ENCODE results near the gene OST4. TPM values are rescaled to one million over a fixed set of nuclear protein-coding genes. Genes with fewer than 3 reads are reported as not detected.
"Not testable (repeated sequence)": the region's sequence is repeated elsewhere in the genome, so short reads cannot be mapped to it uniquely, and the experiment has no call there.

The OST4 gene
- 107 and 127 TPM in 2 replicates for total RNA-seq (2014; rRNA removed; shearing (Covaris generic))

GRCh38 chr2:27071277-27071989, at the start of gene OST4:
OST4 (minus strand) TSS chr2:27071654.
- peak; percentile 92 for DNase-seq (ENCODE audit: low spot score)

- DNase-seq (ENCODE audit: low spot score), result not testable (repeated sequence)
Measured at GRCh38 chr2:27119330-27119670, 47.8 kb upstream of the OST4 start.

- no peak for DNase-seq (ENCODE audit: low spot score)
Measured at GRCh38 chr2:27118525-27119329, 47.3 kb upstream of the OST4 start, which contains the start of gene CGREF1. CGREF1 (minus strand) TSS chr2:27119128; CDS start chr2:27104366, 14,762 bp downstream.

GRCh38 chr2:27117995-27118524, 46.6 kb upstream of the OST4 start:
- no peak for DNase-seq (ENCODE audit: low spot score)

GRCh38 chr2:27115519-27115918, 44.1 kb upstream of the OST4 start:
- DNase-seq (ENCODE audit: low spot score), result no peak

- DNase-seq (ENCODE audit: low spot score), result not testable (repeated sequence)
Measured at GRCh38 chr2:27111392-27112078, 40.1 kb upstream of the OST4 start.

GRCh38 chr2:27110603-27111352, 39.3 kb upstream of the OST4 start:
- DNase-seq (ENCODE audit: low spot score), result not testable (repeated sequence)

- no peak for DNase-seq (ENCODE audit: low spot score)
Measured at GRCh38 chr2:27109083-27109482, 37.6 kb upstream of the OST4 start.

GRCh38 chr2:27108221-27108620, 36.8 kb upstream of the OST4 start:
- no peak for DNase-seq (ENCODE audit: low spot score)

GRCh38 chr2:27105981-27106380, 34.5 kb upstream of the OST4 start:
- DNase-seq (ENCODE audit: low spot score), result no peak

GRCh38 chr2:27102329-27102728, 30.9 kb upstream of the OST4 start:
- DNase-seq (ENCODE audit: low spot score), result no peak

- no peak for DNase-seq (ENCODE audit: low spot score)
Measured at GRCh38 chr2:27100036-27100435, 28.6 kb upstream of the OST4 start.

- no peak for DNase-seq (ENCODE audit: low spot score)
Measured at GRCh38 chr2:27099334-27099955, 28.0 kb upstream of the OST4 start.

- DNase-seq (ENCODE audit: low spot score), result no peak
Measured at GRCh38 chr2:27097341-27097740, 25.9 kb upstream of the OST4 start.

- no peak for DNase-seq (ENCODE audit: low spot score)
Measured at GRCh38 chr2:27096748-27097297, 25.4 kb upstream of the OST4 start.

GRCh38 chr2:27095745-27096651, 24.5 kb upstream of the OST4 start:
- peak; percentile 56 for DNase-seq (ENCODE audit: low spot score)

GRCh38 chr2:27095427-27095744, 23.9 kb upstream of the OST4 start:
- DNase-seq (ENCODE audit: low spot score), result no peak

GRCh38 chr2:27094353-27094984, 23.0 kb upstream of the OST4 start:
- DNase-seq (ENCODE audit: low spot score), result no peak

Data from HT-29 (cell line).